ENCODE measurements around the gene WASHC3.

DNA sequence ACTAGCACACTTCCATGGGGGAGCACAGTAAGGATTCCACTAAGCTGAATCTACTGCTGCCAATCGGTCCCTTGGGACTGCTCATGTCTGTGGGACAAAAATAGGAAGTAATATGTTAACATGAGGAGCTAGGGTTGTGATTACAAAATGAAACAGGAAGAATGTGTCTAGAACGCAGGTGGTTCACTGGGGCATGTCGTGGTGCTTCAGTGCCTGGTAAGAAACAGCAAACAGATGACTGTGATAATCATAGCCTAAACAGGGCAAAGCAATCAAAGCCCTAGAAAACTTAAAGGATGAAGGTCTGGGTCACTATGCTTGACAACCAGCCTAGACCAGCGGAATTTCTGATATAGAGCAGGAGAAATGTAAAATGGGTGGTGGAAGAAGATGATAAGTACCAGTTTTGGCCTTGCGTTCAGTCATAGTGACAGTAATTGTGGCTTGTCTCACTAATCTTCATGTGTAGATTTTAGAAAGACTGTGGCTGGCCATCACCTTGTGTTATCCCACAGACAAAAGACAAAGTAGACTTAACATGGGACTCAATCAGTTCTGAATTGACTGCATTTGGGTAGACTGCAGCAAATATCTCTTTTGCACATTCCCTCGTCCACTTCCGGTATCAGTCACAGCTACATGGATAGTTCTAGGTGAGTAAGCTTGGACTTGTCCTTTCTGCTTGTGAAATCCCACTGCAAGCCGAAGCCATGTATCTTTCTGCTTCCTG lies 51.4 kb downstream of the WASHC3 start:
- TF ChIP-seq POLR2A (IDR thresholded peaks at IDR 0.05) (no peak), EP300 (IDR thresholded peaks at IDR 0.05) (no peak)

Data from suprapubic skin (tissue), 2 donors.